Astrocyte of the cerebellum (primary cell): Measurements from ENCODE around the gene HMG20A.

Source experiments
- DNase-seq: peaks from one replicate; pipeline ENCODE4 v3.0.0-alpha.2; 2011; ENCODE audit warnings: low read depth
- H3K4me3 ChIP-seq: 2 replicates; pipeline ENCODE4 v1.5.1; 2011; ENCODE audit warnings: mild to moderate bottlenecking, low read depth, low read length, moderate library complexity
- CTCF ChIP-seq: IDR thresholded peaks from 2 replicates; pipeline ENCODE4 v1.5.1; 2012; ENCODE audit warnings: low read length, low read depth, moderate library complexity, mild to moderate bottlenecking; ENCODE audit errors: missing control alignments
- in situ Hi-C: cut with HindIII; loops from 2 replicates; pipeline ENCODE4 v1.10.0; 2017; ENCODE audit warnings: low sequenced_read_pairs

HMG20A gene

GRCh38 chr15:77413699-77414349 is 6.9 kb upstream of the HMG20A start:
- DNase-seq = no peak
- H3K4me3 ChIP-seq = no peak overlapping the region
- TF ChIP-seq CTCF = no peak
- in situ Hi-C loops = no loop called here

- in situ Hi-C loops = no loop called here
- no peak for DNase-seq
- no peak overlapping the region for H3K4me3 ChIP-seq
- TF ChIP-seq CTCF = no peak
Observed at GRCh38 chr15:77414789-77415442, 5.8 kb upstream of the HMG20A start.

- no peak for DNase-seq
- no peak for TF ChIP-seq CTCF
- in situ Hi-C loops = no loop called here
- H3K4me3 ChIP-seq = no peak overlapping the region
Observed at GRCh38 chr15:77415450-77416147, 5.1 kb upstream of the HMG20A start.

- H3K4me3 ChIP-seq = no peak overlapping the region
- no peak for DNase-seq
- in situ Hi-C loops = no loop called here
- TF ChIP-seq CTCF = no peak
Observed at GRCh38 chr15:77416148-77416455, 4.6 kb upstream of the HMG20A start.

- TF ChIP-seq CTCF = no peak
- no peak for DNase-seq
- H3K4me3 ChIP-seq = no peak overlapping the region
- in situ Hi-C loops = no loop called here
Observed at GRCh38 chr15:77416954-77417353, 3.7 kb upstream of the HMG20A start.

- no peak for DNase-seq
- no peak for TF ChIP-seq CTCF
- no peak overlapping the region for H3K4me3 ChIP-seq
- in situ Hi-C loops = no loop called here
Observed at GRCh38 chr15:77417602-77418001, 3.1 kb upstream of the HMG20A start.
